ENCODE results near the gene TECTA.

TECTA gene

GRCh38 chr11:121191818-121192217 lies 90.8 kb downstream of the TECTA start:
- no peak for DNase-seq (ENCODE audit: low read depth in 1 of 2, low spot score in 1 of 2)
- peaks cover 13% of the 10 kb centered on the region for H3K27me3 ChIP-seq (ENCODE audit: insufficient read depth, poor library complexity, severe bottlenecking)
- TF ChIP-seq POLR2AphosphoS5 (IDR thresholded peaks at IDR 0.05; ENCODE audit: low read depth) (no peak), GABPA (IDR thresholded peaks at IDR 0.05; ENCODE audit: low read depth) (no peak), REST (IDR thresholded peaks at IDR 0.05; ENCODE audit: insufficient replicate concordance, low read depth) (no peak), SPI1 (IDR thresholded peaks at IDR 0.05; ENCODE audit: borderline replicate concordance, low read depth) (no peak), CTCF (IDR thresholded peaks at IDR 0.05; ENCODE audit: insufficient read depth, low read length) (no peak)
- H3K27ac ChIP-seq (replicated peaks): no peak overlapping the region
- H3K4me3 ChIP-seq (replicated peaks; ENCODE audit: insufficient read depth, low read length): no peak overlapping the region

GRCh38 chr11:121194731-121195596 lies 93.9 kb downstream of the TECTA start:
- Histone ChIP-seq H3K27me3 (ENCODE audit: insufficient read depth, poor library complexity, severe bottlenecking) (peaks cover 19% of the 10 kb centered on the region), H3K4me3 (replicated peaks; ENCODE audit: insufficient read depth, low read length) (no peak overlapping the region), H3K27ac (replicated peaks) (no peak overlapping the region)
- peak; percentile 21 to 58 for DNase-seq (ENCODE audit: low read depth in 1 of 2, low spot score in 1 of 2)
- TF ChIP-seq CTCF (IDR thresholded peaks at IDR 0.05; ENCODE audit: insufficient read depth, low read length) (peak; percentile 83), POLR2AphosphoS5 (IDR thresholded peaks at IDR 0.05; ENCODE audit: low read depth) (no peak)

- H3K27me3 ChIP-seq (ENCODE audit: insufficient read depth, poor library complexity, severe bottlenecking): peaks cover 28% of the 10 kb centered on the region
- DNase-seq (ENCODE audit: low read depth in 1 of 2, low spot score in 1 of 2): no peak
- no peak overlapping the region for H3K27ac ChIP-seq (replicated peaks)
- TF ChIP-seq GABPA (IDR thresholded peaks at IDR 0.05; ENCODE audit: low read depth) (no peak), REST (IDR thresholded peaks at IDR 0.05; ENCODE audit: insufficient replicate concordance, low read depth) (no peak), POLR2AphosphoS5 (IDR thresholded peaks at IDR 0.05; ENCODE audit: low read depth) (no peak)
- no peak overlapping the region for H3K4me3 ChIP-seq (replicated peaks; ENCODE audit: insufficient read depth, low read length)
These were observed 97.4 kb downstream of the TECTA start for GRCh38 chr11:121198491-121198890.

- Histone ChIP-seq H3K4me3 (replicated peaks; ENCODE audit: insufficient read depth, low read length) (no peak overlapping the region), H3K27me3 (ENCODE audit: insufficient read depth, poor library complexity, severe bottlenecking) (peaks cover 25% of the 10 kb centered on the region), H3K27ac (replicated peaks) (no peak overlapping the region)
- TF ChIP-seq GABPA (IDR thresholded peaks at IDR 0.05; ENCODE audit: low read depth) (no peak), REST (IDR thresholded peaks at IDR 0.05; ENCODE audit: insufficient replicate concordance, low read depth) (no peak), SPI1 (IDR thresholded peaks at IDR 0.05; ENCODE audit: borderline replicate concordance, low read depth) (no peak), POLR2AphosphoS5 (IDR thresholded peaks at IDR 0.05; ENCODE audit: low read depth) (no peak), CTCF (IDR thresholded peaks at IDR 0.05; ENCODE audit: insufficient read depth, low read length) (no peak)
- no peak for DNase-seq (ENCODE audit: low read depth in 1 of 2, low spot score in 1 of 2)
These were observed 98.5 kb downstream of the TECTA start for GRCh38 chr11:121199516-121199915.

All from HL-60 (cell line).